HG03097 (cell line): ENCODE measurements around the gene CCNK.

Experiments
- ATAC-seq: cut with Tn5 transposase; IDR thresholded peaks from one replicate; pipeline ENCODE4 v1.9.1; 2021; ENCODE audit not compliant: unreplicated experiment, low FRiP score

Gene CCNK

GRCh38 chr14:99480917-99481744 is at the start of gene CCNK:
Gene CCNK, plus strand, starts transcription at chr14:99481409. Its CDS starts 11,269 bp downstream, at chr14:99492678.
- peak; percentile 89 for ATAC-seq

GRCh38 chr14:99431986-99432385 is 49.2 kb upstream of the CCNK start:
- ATAC-seq: no peak

GRCh38 chr14:99432485-99432884 is 48.7 kb upstream of the CCNK start:
- ATAC-seq: no peak

GRCh38 chr14:99435327-99435726 is 45.9 kb upstream of the CCNK start:
- ATAC-seq: no peak

GRCh38 chr14:99436247-99437180 is 44.7 kb upstream of the CCNK start:
- no peak for ATAC-seq

GRCh38 chr14:99437706-99438105 is 43.5 kb upstream of the CCNK start:
- no peak for ATAC-seq

GRCh38 chr14:99440278-99440677 is 40.9 kb upstream of the CCNK start:
- no peak for ATAC-seq

- no peak for ATAC-seq
These were observed 39.9 kb upstream of the CCNK start for GRCh38 chr14:99441157-99441870.

GRCh38 chr14:99441918-99442317 is 39.3 kb upstream of the CCNK start:
- no peak for ATAC-seq

GRCh38 chr14:99445931-99446330 is 35.3 kb upstream of the CCNK start:
- no peak for ATAC-seq

- ATAC-seq: no peak
These were observed 33.5 kb upstream of the CCNK start for GRCh38 chr14:99447739-99448138.

- ATAC-seq: no peak
These were observed 30.9 kb upstream of the CCNK start for GRCh38 chr14:99450266-99450665.

- ATAC-seq: no peak
These were observed 30.0 kb upstream of the CCNK start for GRCh38 chr14:99451234-99451633.

GRCh38 chr14:99452968-99453367 is 28.2 kb upstream of the CCNK start:
- no peak for ATAC-seq

- no peak for ATAC-seq
These were observed 27.0 kb upstream of the CCNK start for GRCh38 chr14:99454246-99454645.

- ATAC-seq: no peak
These were observed 21.6 kb upstream of the CCNK start for GRCh38 chr14:99459481-99460100.

- ATAC-seq: no peak
These were observed 20.4 kb upstream of the CCNK start for GRCh38 chr14:99460793-99461192.

- no peak for ATAC-seq
These were observed 19.7 kb upstream of the CCNK start for GRCh38 chr14:99461411-99462085.

- no peak for ATAC-seq
These were observed 19.0 kb upstream of the CCNK start for GRCh38 chr14:99462210-99462609.

GRCh38 chr14:99463974-99464373 is 17.2 kb upstream of the CCNK start:
- no peak for ATAC-seq
